Spleen (tissue), 7 donors: ENCODE results near the gene TCEAL9.

Source experiments
- CTCF ChIP-seq, 11 experiments: fragments of 200-600 bp in 7 of 11; fragments of 450-650 bp in 4 of 11; sonication (generic) in 4 of 11; IDR thresholded peaks in 8 of 11; conservative IDR thresholded peaks in 3 of 11; 1 replicate in 7 of 11; 2 replicates in 4 of 11; pipeline versions ENCODE4 v1.4.0 to v1.8.0; 2016 to 2021; ENCODE audit warnings: antibody characterized with exemption in 11 of 11, inconsistent platforms in 4 of 11, mild to moderate bottlenecking in 1 of 11
- POLR2A ChIP-seq, 3 donors: fragments of 450-650 bp; IDR thresholded peaks; one replicate each; pipeline ENCODE4 v1.5.1; 2017; ENCODE audit warnings: antibody characterized with exemption in 3 of 3, mild to moderate bottlenecking in 1 of 3
- POLR2AphosphoS5 ChIP-seq, 3 donors: sonication (generic); formaldehyde crosslinking; IDR thresholded peaks; one replicate each; pipeline ENCODE4 v1.5.1; 2017; ENCODE audit warnings: antibody characterized with exemption in 3 of 3
- donor health status: DM: no; HTN: no; CAD: no; lungs with moderate emphysema.
- donor health status: DM: no; HTN: no; CAD: no.
- donor health status: DM: no; HTN: no; CAD: no.

- TF ChIP-seq POLR2AphosphoS5 (IDR thresholded peaks at IDR 0.05) = no peak
- TF ChIP-seq CTCF (IDR thresholded peaks at IDR 0.05 in 8 of 11, conservative IDR thresholded peaks at IDR 0.05 in 3 of 11) = no peak
- TF ChIP-seq POLR2A (IDR thresholded peaks at IDR 0.05) = no peak
Observed at GRCh38 chrX:103386332-103386731, 30.0 kb downstream of the TCEAL9 start.
